ENCODE measurements around the gene PRDM7. TPM values are rescaled to one million over a fixed set of nuclear protein-coding genes. Genes with fewer than 3 reads are reported as not detected.
"Not testable (repeated sequence)": the region's sequence is repeated elsewhere in the genome, so short reads cannot be mapped to it uniquely, and the experiment has no call there.

PRDM7 gene
- total and polyA plus RNA-seq, 2 experiments from 2014 or later: not detected

GRCh38 chr16:90097010-90097684 lies 20.0 kb upstream of the PRDM7 start:
- TF ChIP-seq CTCF (IDR thresholded peaks at IDR 0.05; ENCODE audit: low read depth, low read length): peak; percentile 5
- not testable (repeated sequence) for H3K27ac ChIP-seq; H3K9me3 ChIP-seq (ENCODE audit: low read depth); H3K4me1 ChIP-seq (ENCODE audit: low read depth); H3K27me3 ChIP-seq; H3K4me3 ChIP-seq; DNase-seq (ENCODE audit: low read depth in 1 of 2, low spot score in 1 of 2); H3K36me3 ChIP-seq

GRCh38 chr16:90094791-90095190 lies 17.7 kb upstream of the PRDM7 start:
- not testable (repeated sequence) for H3K36me3 ChIP-seq; H3K27me3 ChIP-seq; H3K4me1 ChIP-seq (ENCODE audit: low read depth); H3K27ac ChIP-seq; DNase-seq (ENCODE audit: low read depth in 1 of 2, low spot score in 1 of 2); H3K9me3 ChIP-seq (ENCODE audit: low read depth); H3K4me3 ChIP-seq

- not testable (repeated sequence) for H3K27me3 ChIP-seq; H3K36me3 ChIP-seq; H3K27ac ChIP-seq; H3K9me3 ChIP-seq (ENCODE audit: low read depth); DNase-seq (ENCODE audit: low read depth in 1 of 2, low spot score in 1 of 2); H3K4me1 ChIP-seq (ENCODE audit: low read depth); H3K4me3 ChIP-seq
Measured at GRCh38 chr16:90094296-90094695, 17.2 kb upstream of the PRDM7 start.

- not testable (repeated sequence) for H3K27me3 ChIP-seq; H3K36me3 ChIP-seq; H3K27ac ChIP-seq; H3K4me1 ChIP-seq (ENCODE audit: low read depth); DNase-seq (ENCODE audit: low read depth in 1 of 2, low spot score in 1 of 2); H3K4me3 ChIP-seq; H3K9me3 ChIP-seq (ENCODE audit: low read depth)
Measured at GRCh38 chr16:90093799-90094198, 16.7 kb upstream of the PRDM7 start.

GRCh38 chr16:90092781-90093180 lies 15.7 kb upstream of the PRDM7 start:
- not testable (repeated sequence) for H3K4me1 ChIP-seq (ENCODE audit: low read depth); DNase-seq (ENCODE audit: low read depth in 1 of 2, low spot score in 1 of 2); H3K36me3 ChIP-seq; H3K4me3 ChIP-seq; H3K27me3 ChIP-seq; H3K27ac ChIP-seq; H3K9me3 ChIP-seq (ENCODE audit: low read depth)

GRCh38 chr16:90084215-90084950 lies 7.3 kb upstream of the PRDM7 start:
- H3K27me3 ChIP-seq: no peaks in the 10 kb centered on the region
- no peaks in the 10 kb centered on the region for H3K36me3 ChIP-seq
- no peak overlapping the region for H3K4me3 ChIP-seq
- H3K9me3 ChIP-seq (ENCODE audit: low read depth): no peaks in the 10 kb centered on the region
- no peaks in the 10 kb centered on the region for H3K4me1 ChIP-seq (ENCODE audit: low read depth)
- no peak for DNase-seq (ENCODE audit: low read depth in 1 of 2, low spot score in 1 of 2)
- H3K27ac ChIP-seq: no peak overlapping the region
- no peak for TF ChIP-seq CTCF (IDR thresholded peaks at IDR 0.05; ENCODE audit: low read depth, low read length)

- TF ChIP-seq CTCF (IDR thresholded peaks at IDR 0.05; ENCODE audit: low read depth, low read length): no peak
- no peak overlapping the region for H3K4me3 ChIP-seq
- no peaks in the 10 kb centered on the region for H3K27me3 ChIP-seq
- H3K9me3 ChIP-seq (ENCODE audit: low read depth): no peaks in the 10 kb centered on the region
- H3K4me1 ChIP-seq (ENCODE audit: low read depth): no peaks in the 10 kb centered on the region
- H3K36me3 ChIP-seq: no peaks in the 10 kb centered on the region
- no peak for DNase-seq (ENCODE audit: low read depth in 1 of 2, low spot score in 1 of 2)
- H3K27ac ChIP-seq: no peak overlapping the region
Measured at GRCh38 chr16:90083139-90083538, 6.0 kb upstream of the PRDM7 start.

Measured in cardiac muscle cell (in vitro differentiated cells and primary cell).